Measurements from ENCODE around the gene SNPH.

The SNPH gene

GRCh38 chr20:1322511-1323245 is 56.6 kb downstream of the SNPH start:
- no peaks in the 10 kb centered on the region for H3F3A ChIP-seq (ENCODE audit: low read depth)
- no peaks in the 10 kb centered on the region for H3K27me3 ChIP-seq (ENCODE audit: insufficient read depth, low read length, poor library complexity, severe bottlenecking)
- H4K20me1 ChIP-seq (ENCODE audit: insufficient read depth, low read length, poor library complexity, severe bottlenecking), result no peaks in the 10 kb centered on the region
- no peak overlapping the region for H3K4me3 ChIP-seq (ENCODE audit: low read length, poor library complexity, severe bottlenecking)
- no peak overlapping the region for H3K4me2 ChIP-seq (ENCODE audit: low read depth, low read length, poor library complexity, severe bottlenecking)
- H3K9me2 ChIP-seq (replicated peaks; ENCODE audit: low read depth, low read length), result no peaks in the 10 kb centered on the region
- peaks cover 33% of the 10 kb centered on the region for H3K4me1 ChIP-seq (ENCODE audit: insufficient read depth, low read length, poor library complexity, severe bottlenecking)
- H3K79me2 ChIP-seq (ENCODE audit: insufficient read depth, low read length), result peaks cover 24% of the 10 kb centered on the region
- H3K9ac ChIP-seq (ENCODE audit: low read depth, low read length, poor library complexity, severe bottlenecking), result no peak overlapping the region
- H2AFZ ChIP-seq (ENCODE audit: low read length), result no peak overlapping the region
- no peaks in the 10 kb centered on the region for H3K9me3 ChIP-seq (ENCODE audit: insufficient read depth, low read depth, low read length)
- H3K36me3 ChIP-seq (ENCODE audit: insufficient read depth, low read length), result no peaks in the 10 kb centered on the region
- TF ChIP-seq CTCF (conservative IDR thresholded peaks at IDR 0.05; ENCODE audit: low read length), result no peak
- no peak for TF ChIP-seq EZH2phosphoT487 (IDR thresholded peaks at IDR 0.05; ENCODE audit: borderline replicate concordance)

GRCh38 chr20:1323256-1323655 is 57.2 kb downstream of the SNPH start:
- H3K9ac ChIP-seq (ENCODE audit: low read depth, low read length, poor library complexity, severe bottlenecking), result no peak overlapping the region
- H3K27me3 ChIP-seq (ENCODE audit: insufficient read depth, low read length, poor library complexity, severe bottlenecking), result no peaks in the 10 kb centered on the region
- peaks cover 37% of the 10 kb centered on the region for H3K4me1 ChIP-seq (ENCODE audit: insufficient read depth, low read length, poor library complexity, severe bottlenecking)
- no peaks in the 10 kb centered on the region for H3K9me3 ChIP-seq (ENCODE audit: insufficient read depth, low read depth, low read length)
- H3K4me3 ChIP-seq (ENCODE audit: low read length, poor library complexity, severe bottlenecking), result no peak overlapping the region
- peaks cover 30% of the 10 kb centered on the region for H3K79me2 ChIP-seq (ENCODE audit: insufficient read depth, low read length)
- H3K9me2 ChIP-seq (replicated peaks; ENCODE audit: low read depth, low read length), result no peaks in the 10 kb centered on the region
- no peak overlapping the region for H2AFZ ChIP-seq (ENCODE audit: low read length)
- TF ChIP-seq EZH2phosphoT487 (IDR thresholded peaks at IDR 0.05; ENCODE audit: borderline replicate concordance) (no peak), CTCF (conservative IDR thresholded peaks at IDR 0.05; ENCODE audit: low read length) (no peak)
- no peaks in the 10 kb centered on the region for H3K36me3 ChIP-seq (ENCODE audit: insufficient read depth, low read length)
- H3F3A ChIP-seq (ENCODE audit: low read depth), result no peaks in the 10 kb centered on the region
- H3K4me2 ChIP-seq (ENCODE audit: low read depth, low read length, poor library complexity, severe bottlenecking), result no peak overlapping the region
- H4K20me1 ChIP-seq (ENCODE audit: insufficient read depth, low read length, poor library complexity, severe bottlenecking), result no peaks in the 10 kb centered on the region

- H3K4me2 ChIP-seq (ENCODE audit: low read depth, low read length, poor library complexity, severe bottlenecking), result peak overlapping the region; percentile 98
- H3K36me3 ChIP-seq (ENCODE audit: insufficient read depth, low read length), result no peaks in the 10 kb centered on the region
- H3K9me2 ChIP-seq (replicated peaks; ENCODE audit: low read depth, low read length), result no peaks in the 10 kb centered on the region
- H3F3A ChIP-seq (ENCODE audit: low read depth), result no peaks in the 10 kb centered on the region
- H2AFZ ChIP-seq (ENCODE audit: low read length), result no peak overlapping the region
- H3K79me2 ChIP-seq (ENCODE audit: insufficient read depth, low read length), result peaks cover 31% of the 10 kb centered on the region
- H3K4me3 ChIP-seq (ENCODE audit: low read length, poor library complexity, severe bottlenecking), result peak overlapping the region; percentile 97
- H3K27me3 ChIP-seq (ENCODE audit: insufficient read depth, low read length, poor library complexity, severe bottlenecking), result no peaks in the 10 kb centered on the region
- TF ChIP-seq EZH2phosphoT487 (IDR thresholded peaks at IDR 0.05; ENCODE audit: borderline replicate concordance) (no peak), CTCF (conservative IDR thresholded peaks at IDR 0.05; ENCODE audit: low read length) (no peak)
- H3K4me1 ChIP-seq (ENCODE audit: insufficient read depth, low read length, poor library complexity, severe bottlenecking), result peaks cover 43% of the 10 kb centered on the region
- H3K9ac ChIP-seq (ENCODE audit: low read depth, low read length, poor library complexity, severe bottlenecking), result no peak overlapping the region
- H4K20me1 ChIP-seq (ENCODE audit: insufficient read depth, low read length, poor library complexity, severe bottlenecking), result no peaks in the 10 kb centered on the region
- H3K9me3 ChIP-seq (ENCODE audit: insufficient read depth, low read depth, low read length), result no peaks in the 10 kb centered on the region
These were observed 57.9 kb downstream of the SNPH start for GRCh38 chr20:1323830-1324597.
